IPS-20b (cell line): ENCODE data around the gene EPHA6.
"Not testable (repeated sequence)": the region's sequence is repeated elsewhere in the genome, so short reads cannot be mapped to it uniquely, and the experiment has no call there.

Experiments
- H3K27ac ChIP-seq: one replicate; pipeline ENCODE4 v1.5.1; 2013; ENCODE audit warnings: low read length
- H3K27me3 ChIP-seq: 2 replicates; pipeline ENCODE4 v1.6.1; 2013; ENCODE audit warnings: mild to moderate bottlenecking, low read length, inconsistent platforms; ENCODE audit not compliant: insufficient read depth
- H3K36me3 ChIP-seq: 2 replicates; pipeline ENCODE4 v1.6.1; 2013; ENCODE audit warnings: low read depth, mild to moderate bottlenecking, inconsistent platforms, low read length, moderate library complexity; ENCODE audit not compliant: insufficient read depth
- H3K4me1 ChIP-seq: 2 replicates; pipeline ENCODE4 v1.6.1; 2013; ENCODE audit warnings: mild to moderate bottlenecking, control low read depth, inconsistent platforms, low read length, moderate library complexity; ENCODE audit not compliant: insufficient read depth
- H3K4me3 ChIP-seq: 2 replicates; pipeline ENCODE4 v1.5.1; 2013; ENCODE audit warnings: mild to moderate bottlenecking, low read length, inconsistent platforms
- H3K9ac ChIP-seq: 2 replicates; pipeline ENCODE4 v1.6.1; 2013; ENCODE audit warnings: low read depth, mild to moderate bottlenecking, inconsistent platforms, low read length, moderate library complexity
- H3K9me3 ChIP-seq: 2 replicates; pipeline ENCODE4 v1.6.1; 2013; ENCODE audit warnings: mild to moderate bottlenecking, low read depth, low read length, inconsistent platforms; ENCODE audit not compliant: insufficient read depth

Gene EPHA6

DNA sequence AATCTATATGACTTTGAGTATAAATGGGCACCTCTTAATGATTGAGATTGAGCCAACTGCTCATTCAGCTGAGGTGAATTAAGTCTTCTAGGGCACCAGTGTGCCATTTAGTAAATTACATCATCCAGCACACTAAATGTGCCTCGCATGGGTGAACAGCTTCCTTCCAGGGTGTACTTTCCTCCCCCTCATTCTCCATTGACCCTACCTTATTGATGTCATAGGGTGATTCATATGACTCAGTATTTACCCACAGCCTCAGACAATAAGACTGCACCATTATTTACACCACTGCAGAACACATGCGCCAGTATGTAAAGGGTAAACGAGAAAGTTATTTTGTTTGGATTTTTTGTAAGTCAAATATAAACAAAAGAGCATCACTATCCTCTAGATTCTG, 765.0 kb downstream of the EPHA6 start:
- Histone ChIP-seq H3K4me3 (no peak overlapping the region), H3K9me3 (no peaks in the 10 kb centered on the region), H3K9ac (no peak overlapping the region), H3K4me1 (no peaks in the 10 kb centered on the region), H3K27me3 (no peaks in the 10 kb centered on the region), H3K36me3 (no peaks in the 10 kb centered on the region), H3K27ac (no peak overlapping the region)

DNA sequence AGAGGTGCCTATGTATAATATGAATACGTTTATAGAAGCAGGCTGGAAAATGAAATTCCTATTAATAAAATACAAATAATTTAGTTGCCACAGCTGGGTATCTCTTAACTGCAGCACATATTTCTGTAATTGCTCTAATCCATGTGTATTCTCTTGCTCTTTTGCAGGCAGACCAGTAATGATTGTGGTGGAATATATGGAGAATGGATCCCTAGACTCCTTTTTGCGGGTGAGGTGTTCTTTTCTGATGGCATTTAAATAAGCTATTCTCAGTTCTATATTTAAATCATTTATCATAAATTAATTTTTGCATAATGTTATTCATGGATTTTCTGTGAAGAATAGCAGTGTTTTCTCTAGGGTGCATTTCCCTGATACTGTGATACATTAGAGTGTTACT, 796.2 kb downstream of the EPHA6 start:
- no peak overlapping the region for H3K9ac ChIP-seq
- H3K4me3 ChIP-seq, result no peak overlapping the region
- H3K27me3 ChIP-seq, result no peaks in the 10 kb centered on the region
- no peak overlapping the region for H3K27ac ChIP-seq
- H3K4me1 ChIP-seq, result no peaks in the 10 kb centered on the region
- H3K9me3 ChIP-seq, result no peaks in the 10 kb centered on the region
- no peaks in the 10 kb centered on the region for H3K36me3 ChIP-seq

DNA sequence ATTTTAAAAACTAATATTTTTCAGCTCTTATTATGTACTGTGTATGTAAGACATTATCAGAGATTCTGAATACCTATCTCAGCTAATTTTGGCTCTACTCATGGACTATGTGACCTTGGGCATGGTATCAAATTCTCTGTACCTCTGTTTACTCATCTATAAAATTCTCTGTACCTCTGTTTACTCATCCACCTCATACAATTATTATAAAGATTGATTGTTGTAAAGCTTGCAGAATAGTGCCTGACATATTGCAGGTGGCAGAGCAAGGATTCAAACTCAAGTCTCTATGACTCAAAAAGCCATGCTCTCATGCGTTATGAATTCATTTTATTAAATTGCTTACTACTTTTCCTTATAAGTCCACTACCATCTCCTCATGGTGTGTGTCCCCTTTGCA, 798.2 kb downstream of the EPHA6 start:
- Histone ChIP-seq H3K36me3 (no peaks in the 10 kb centered on the region), H3K27ac (no peak overlapping the region), H3K27me3 (no peaks in the 10 kb centered on the region), H3K4me1 (no peaks in the 10 kb centered on the region), H3K9me3 (no peaks in the 10 kb centered on the region), H3K4me3 (no peak overlapping the region), H3K9ac (no peak overlapping the region)

DNA sequence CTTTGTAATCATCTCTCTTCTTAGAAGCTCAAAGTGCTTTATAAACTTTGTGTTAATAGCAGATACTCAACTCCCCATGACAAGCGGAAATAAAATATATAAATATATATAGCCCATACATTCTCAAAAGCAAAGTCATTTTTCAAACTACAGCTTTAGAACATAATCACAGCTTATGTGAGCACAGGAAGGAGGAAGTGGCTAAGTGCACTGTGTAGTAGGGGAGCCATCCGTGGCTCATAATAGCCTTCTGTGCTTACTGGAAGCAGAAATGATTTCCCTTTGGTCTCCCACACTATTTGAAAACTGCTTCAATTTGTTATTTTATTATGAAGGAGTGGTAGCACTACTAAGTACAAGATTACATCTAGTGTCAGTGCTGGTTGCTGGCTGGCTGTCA, 798.7 kb downstream of the EPHA6 start:
- Histone ChIP-seq H3K4me3 (no peak overlapping the region), H3K9ac (no peak overlapping the region), H3K4me1 (no peaks in the 10 kb centered on the region), H3K36me3 (no peaks in the 10 kb centered on the region), H3K27ac (no peak overlapping the region), H3K9me3 (no peaks in the 10 kb centered on the region), H3K27me3 (no peaks in the 10 kb centered on the region)

DNA sequence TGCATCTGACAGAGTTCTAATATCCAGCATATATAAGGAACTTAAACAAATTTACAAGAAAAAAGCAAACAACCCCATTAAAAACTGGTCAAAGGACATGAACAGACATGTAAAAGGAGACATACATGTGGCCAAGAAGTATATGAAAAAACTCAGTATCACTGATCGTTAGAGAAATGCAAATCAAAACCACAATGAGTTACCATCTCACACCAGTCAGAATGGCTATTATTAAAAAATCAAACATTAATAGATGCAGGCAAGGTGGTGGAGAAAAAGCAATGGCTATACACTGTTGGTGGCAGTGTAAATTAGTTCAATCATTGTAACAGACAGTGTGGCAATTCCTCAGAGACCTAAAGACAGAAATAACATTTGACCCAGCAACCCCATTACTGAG, 806.1 kb downstream of the EPHA6 start:
- not testable (repeated sequence) for H3K27me3 ChIP-seq, H3K4me1 ChIP-seq, H3K27ac ChIP-seq, H3K36me3 ChIP-seq, H3K4me3 ChIP-seq, H3K9me3 ChIP-seq, H3K9ac ChIP-seq

DNA sequence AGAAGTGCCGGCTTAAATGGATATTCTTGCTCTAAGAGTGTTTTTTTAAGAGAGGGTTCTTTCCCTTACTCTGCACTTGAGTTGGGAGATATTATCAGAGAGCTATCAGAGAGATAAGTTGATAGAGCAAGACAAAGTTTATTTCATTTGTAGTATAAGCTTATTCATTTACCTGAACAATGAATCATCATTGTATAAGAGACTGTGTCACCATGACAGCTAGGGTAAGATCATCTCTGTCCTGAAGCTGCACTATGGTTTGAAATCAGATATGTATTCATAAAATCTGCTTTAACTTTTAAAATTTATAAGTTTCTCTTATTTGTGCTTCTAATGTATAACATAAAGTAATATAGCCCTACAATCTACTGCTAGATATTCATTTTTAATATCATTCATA, 822.1 kb downstream of the EPHA6 start:
- no peak overlapping the region for H3K27ac ChIP-seq
- no peaks in the 10 kb centered on the region for H3K9me3 ChIP-seq
- no peaks in the 10 kb centered on the region for H3K4me1 ChIP-seq
- no peak overlapping the region for H3K4me3 ChIP-seq
- H3K27me3 ChIP-seq, result no peaks in the 10 kb centered on the region
- no peak overlapping the region for H3K9ac ChIP-seq
- H3K36me3 ChIP-seq, result no peaks in the 10 kb centered on the region

DNA sequence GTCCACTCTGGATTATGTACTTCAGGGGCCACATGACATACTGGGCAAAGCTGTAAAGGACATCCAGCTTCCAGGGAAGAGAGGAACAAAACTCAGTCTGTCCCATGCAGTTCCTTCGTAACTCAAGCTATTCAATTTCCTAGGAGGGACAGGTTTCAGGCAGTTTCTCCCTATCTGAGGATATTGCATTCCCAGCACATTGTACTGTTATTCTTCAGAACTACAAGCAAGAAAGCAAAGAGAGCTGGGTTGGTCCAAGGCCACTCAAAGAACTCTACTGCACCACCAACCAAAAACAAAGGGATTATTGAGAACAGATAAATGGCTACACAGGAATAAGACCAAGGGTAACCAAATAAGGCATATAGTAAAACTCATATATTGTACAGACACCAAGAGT, 832.5 kb downstream of the EPHA6 start:
- Histone ChIP-seq H3K9me3 (no peaks in the 10 kb centered on the region), H3K4me3 (no peak overlapping the region), H3K9ac (no peak overlapping the region), H3K36me3 (no peaks in the 10 kb centered on the region), H3K27me3 (no peaks in the 10 kb centered on the region), H3K4me1 (no peaks in the 10 kb centered on the region), H3K27ac (no peak overlapping the region)

DNA sequence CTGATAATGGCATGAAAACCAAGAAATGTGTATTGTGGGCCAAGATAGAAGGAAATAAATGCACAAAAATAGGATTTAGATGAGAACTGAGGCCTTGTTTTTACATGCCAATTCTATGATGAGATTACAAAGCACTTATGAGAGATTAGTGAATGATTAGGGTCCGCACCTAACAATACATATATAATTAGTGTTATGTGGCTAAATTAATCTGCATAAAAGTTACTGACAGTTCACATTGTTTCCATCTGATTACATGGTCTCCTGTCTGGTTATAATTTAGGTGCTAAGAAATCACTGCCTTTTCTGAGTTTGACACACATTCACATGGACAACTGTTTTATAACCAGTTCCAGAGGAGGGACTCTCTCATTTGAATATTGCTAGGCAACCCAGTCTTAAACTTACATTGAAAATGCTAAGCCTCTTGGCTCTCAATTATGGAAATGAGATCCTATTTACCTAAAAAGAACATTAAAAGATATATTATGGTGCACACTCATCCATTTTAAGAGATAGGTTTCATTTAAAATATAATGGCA, 833.1 kb downstream of the EPHA6 start:
- Histone ChIP-seq H3K9me3 (no peaks in the 10 kb centered on the region), H3K9ac (no peak overlapping the region), H3K27me3 (no peaks in the 10 kb centered on the region), H3K4me3 (no peak overlapping the region), H3K36me3 (no peaks in the 10 kb centered on the region), H3K27ac (no peak overlapping the region), H3K4me1 (no peaks in the 10 kb centered on the region)

DNA sequence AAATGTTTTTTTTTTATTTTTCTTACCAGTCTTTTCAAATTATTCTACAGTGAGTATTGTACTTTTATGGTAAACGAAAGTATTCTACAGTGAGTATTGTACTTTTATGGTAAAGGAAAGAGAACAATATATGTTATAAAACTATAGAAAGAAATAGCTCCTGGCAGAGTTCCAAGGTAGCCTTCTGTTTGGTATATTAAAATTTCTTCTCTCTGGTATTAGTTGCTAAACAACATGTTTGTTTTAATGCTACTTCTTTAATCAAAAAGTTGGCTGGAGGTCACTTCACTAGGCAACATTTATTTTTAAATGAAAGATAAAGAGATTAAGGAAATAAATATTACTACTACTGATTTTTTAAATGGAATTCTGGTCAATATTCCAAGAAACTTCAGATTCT, 841.6 kb downstream of the EPHA6 start:
- Histone ChIP-seq H3K4me3 (no peak overlapping the region), H3K9me3 (no peaks in the 10 kb centered on the region), H3K27ac (no peak overlapping the region), H3K36me3 (no peaks in the 10 kb centered on the region), H3K9ac (no peak overlapping the region), H3K27me3 (no peaks in the 10 kb centered on the region), H3K4me1 (no peaks in the 10 kb centered on the region; the same call in 1 of the 2 replicates)

DNA sequence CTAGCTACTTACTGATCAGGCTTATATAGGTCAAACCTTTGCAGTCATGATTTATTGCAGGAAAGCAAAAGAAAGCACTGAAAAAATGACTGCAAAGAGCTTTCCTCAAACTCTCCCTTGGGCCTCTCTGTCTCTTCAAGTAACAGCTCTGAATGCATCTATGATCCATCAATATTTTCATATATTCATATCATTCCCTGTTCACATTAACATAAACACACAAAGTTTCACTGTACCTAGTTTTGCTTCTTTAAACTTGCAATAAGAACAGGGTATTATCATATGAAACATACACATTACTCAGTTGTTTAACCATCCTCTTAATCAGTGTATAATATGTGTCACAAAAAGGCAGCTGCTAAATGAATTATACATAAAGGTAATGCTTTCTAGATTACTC, 842.2 kb downstream of the EPHA6 start:
- Histone ChIP-seq H3K4me3 (no peak overlapping the region), H3K4me1 (peaks cover under 1% of the 10 kb centered on the region; the same call in 1 of the 2 replicates), H3K27me3 (no peaks in the 10 kb centered on the region), H3K9me3 (no peaks in the 10 kb centered on the region), H3K27ac (no peak overlapping the region), H3K36me3 (no peaks in the 10 kb centered on the region), H3K9ac (no peak overlapping the region)

DNA sequence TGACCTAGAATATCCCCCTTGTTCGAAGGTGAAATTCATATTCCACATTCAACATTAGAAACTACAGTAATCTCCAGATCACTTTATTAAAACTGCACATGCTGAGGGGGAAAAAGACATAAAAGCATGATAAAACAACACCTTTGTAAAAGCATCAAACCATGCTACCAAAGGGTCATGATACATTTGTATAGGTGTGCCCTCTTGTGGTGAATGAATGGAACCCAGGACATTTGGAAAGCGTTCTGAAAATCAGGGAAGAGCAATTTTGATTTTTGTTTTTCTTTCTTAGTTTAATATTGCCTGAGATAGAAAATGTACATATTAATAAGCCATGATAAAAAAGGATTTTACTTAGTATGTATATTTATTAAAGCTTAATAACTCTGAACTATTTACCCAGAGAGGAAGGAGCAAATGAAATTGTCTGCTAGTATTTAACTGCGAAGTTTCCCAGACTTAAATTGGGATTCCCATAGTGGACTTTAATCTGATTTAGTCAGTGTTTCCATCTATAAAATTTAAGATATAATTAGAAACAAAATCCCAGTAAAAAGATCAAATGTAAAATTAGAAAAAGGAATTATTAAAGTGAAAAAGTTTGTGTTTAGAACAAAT, 844.4 kb downstream of the EPHA6 start:
- H3K9me3 ChIP-seq, result no peaks in the 10 kb centered on the region
- no peaks in the 10 kb centered on the region for H3K27me3 ChIP-seq
- H3K4me1 ChIP-seq, result peaks cover 9% of the 10 kb centered on the region; the same call in 1 of the 2 replicates
- no peak overlapping the region for H3K4me3 ChIP-seq
- H3K27ac ChIP-seq, result no peak overlapping the region
- H3K9ac ChIP-seq, result no peak overlapping the region
- H3K36me3 ChIP-seq, result no peaks in the 10 kb centered on the region

DNA sequence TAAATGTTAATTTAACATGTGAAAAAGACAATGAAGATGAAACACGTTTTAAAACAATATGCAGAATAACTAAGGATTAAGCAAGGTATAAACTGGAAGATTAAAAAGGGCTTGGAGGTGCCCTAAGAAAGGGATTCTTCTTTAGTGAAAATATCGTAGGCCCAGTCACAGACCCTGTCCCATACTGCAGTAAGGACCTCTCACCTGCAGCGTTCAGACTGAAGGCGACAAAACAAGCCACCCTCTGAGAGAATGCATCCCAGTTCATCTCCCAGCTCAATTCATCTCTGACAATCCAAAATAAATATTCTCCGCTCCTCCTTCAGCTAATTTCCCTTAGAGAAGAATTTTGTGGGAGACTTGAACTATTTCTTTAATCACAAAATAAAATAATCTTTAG, 847.9 kb downstream of the EPHA6 start:
- H3K4me1 ChIP-seq, result peaks cover 9% of the 10 kb centered on the region; the same call in 1 of the 2 replicates
- H3K36me3 ChIP-seq, result no peaks in the 10 kb centered on the region
- no peak overlapping the region for H3K4me3 ChIP-seq
- H3K9ac ChIP-seq, result no peak overlapping the region
- H3K27ac ChIP-seq, result no peak overlapping the region
- H3K27me3 ChIP-seq, result no peaks in the 10 kb centered on the region
- H3K9me3 ChIP-seq, result no peaks in the 10 kb centered on the region
